HEK293 (cell line): ENCODE measurements around the gene FAM3C.

ENCODE experiments used
- MZF1 ChIP-seq: fragments of 450-650 bp; formaldehyde crosslinking; IDR thresholded peaks from 2 replicates; pipeline ENCODE4 v1.5.1; 2017; ENCODE audit warnings: missing biosample characterization, missing genetic modification characterization, borderline replicate concordance
- OSR2 ChIP-seq: fragments of 450-650 bp; formaldehyde crosslinking; IDR thresholded peaks from 2 replicates; pipeline ENCODE4 v1.5.1; 2016; ENCODE audit warnings: missing biosample characterization, missing genetic modification characterization
- ZNF416 ChIP-seq: fragments of 450-650 bp; formaldehyde crosslinking; IDR thresholded peaks from 2 replicates; pipeline ENCODE4 v1.5.1; 2016; ENCODE audit warnings: missing biosample characterization, missing genetic modification characterization

DNA sequence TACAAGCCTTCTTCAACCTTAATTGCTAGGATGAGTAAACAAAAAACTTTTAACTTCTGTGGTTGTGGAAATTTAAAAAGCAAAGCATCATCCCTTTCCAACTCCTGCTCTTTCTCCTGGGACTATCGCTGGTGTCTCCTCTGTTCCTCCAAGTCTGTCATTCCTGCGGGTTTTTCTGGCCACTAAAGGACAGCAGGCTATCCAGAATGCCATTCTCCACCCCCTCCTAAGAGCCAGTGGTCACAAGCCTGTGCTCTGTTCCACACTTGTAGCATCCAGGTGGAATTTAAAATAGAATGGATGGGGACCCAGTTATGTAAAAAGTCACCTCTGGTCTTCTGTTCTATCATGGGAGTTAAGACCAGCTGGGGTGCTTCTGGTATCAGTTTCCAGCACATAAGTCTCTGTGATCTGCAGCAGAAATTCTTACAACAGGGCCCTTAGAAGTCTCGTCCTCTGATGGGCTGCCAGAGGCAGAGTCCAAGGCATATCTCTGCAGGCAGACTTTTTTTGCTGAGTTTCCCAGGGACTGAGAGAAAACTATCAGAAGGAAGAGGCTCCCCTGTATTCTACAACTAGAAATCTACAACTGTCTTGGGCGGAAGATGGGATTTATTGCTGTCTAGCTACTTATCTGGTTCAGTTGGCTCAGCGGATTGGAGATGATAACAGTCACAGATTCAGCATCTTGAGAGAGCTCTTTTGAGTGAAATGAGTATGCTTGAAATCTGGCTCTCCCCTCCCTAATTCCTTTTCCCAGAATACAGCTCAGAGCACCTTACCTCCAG lies 72.4 kb downstream of the FAM3C start:
- no peak for TF ChIP-seq OSR2 (tag by site-specific recombination)
- TF ChIP-seq MZF1 (tag by site-specific recombination) = no peak
- no peak for TF ChIP-seq ZNF416 (tag by site-specific recombination)
